Breast epithelium (tissue), 4 donors: Measurements from ENCODE around the gene POP7. TPM values are rescaled to one million over a fixed set of nuclear protein-coding genes. Genes with fewer than 3 reads are reported as not detected.
"Not testable (repeated sequence)": the region's sequence is repeated elsewhere in the genome, so short reads cannot be mapped to it uniquely, and the experiment has no call there.

Experiments used
- DNase-seq, 2 donors: peaks; one replicate each; pipeline ENCODE4 v3.0.0-alpha.2; 2019; ENCODE audit warnings: low spot score in 2 of 2
- H3K27ac ChIP-seq, 2 donors: fragments of 200-600 bp; sonication (generic) in 1 of 2; one replicate each; pipeline ENCODE4 v1.5.1; 2016 to 2019; ENCODE audit warnings: mild to moderate bottlenecking in 1 of 2
- H3K27me3 ChIP-seq, 2 donors: fragments of 200-600 bp; sonication (generic) in 1 of 2; one replicate each; pipeline versions ENCODE4 v1.5.1 to v1.6.0; 2017 to 2019; ENCODE audit warnings: control low read depth in 1 of 2, mild to moderate bottlenecking in 1 of 2
- H3K36me3 ChIP-seq: fragments of 200-600 bp; one replicate; pipeline ENCODE4 v1.5.1; 2019
- H3K4me1 ChIP-seq, 2 donors: fragments of 200-600 bp; sonication (generic); one replicate each; pipeline ENCODE4 v1.5.1; 2016 to 2019; ENCODE audit warnings: control low read depth in 1 of 2
- H3K4me3 ChIP-seq, 3 donors: fragments of 200-600 bp; sonication (generic); 1 replicate in 2 of 3; 2 replicates in 1 of 3; pipeline ENCODE4 v1.5.1; 2016 to 2019; ENCODE audit warnings: mild to moderate bottlenecking in 3 of 3, moderate library complexity in 2 of 3
- H3K9me3 ChIP-seq, 2 donors: fragments of 200-600 bp; sonication (generic) in 1 of 2; one replicate each; pipeline ENCODE4 v1.5.1; 2016 to 2019; ENCODE audit warnings: control low read depth in 1 of 2
- CTCF ChIP-seq, 3 donors: fragments of 450-650 bp; IDR thresholded peaks; one replicate each; pipeline ENCODE4 v1.5.1; 2016 to 2017; ENCODE audit warnings: antibody characterized with exemption in 3 of 3, mild to moderate bottlenecking in 3 of 3, moderate library complexity in 3 of 3
- POLR2A ChIP-seq: fragments of 450-650 bp; IDR thresholded peaks from one replicate; pipeline ENCODE4 v1.6.1; 2016; ENCODE audit warnings: antibody characterized with exemption, mild to moderate bottlenecking, moderate library complexity
- POLR2AphosphoS5 ChIP-seq, 3 donors: sonication (generic); formaldehyde crosslinking; IDR thresholded peaks; one replicate each; pipeline ENCODE4 v1.6.1; 2017; ENCODE audit warnings: antibody characterized with exemption in 3 of 3
- intact Hi-C: fragments of 100-400 bp; cut with DNase I; formaldehyde crosslinking; loops from one replicate; pipeline ENCODE4 v1.15.1; 2023; ENCODE audit warnings: low total_unique reads
- total RNA-seq, 3 donors: library from RNA; depleted of rRNA; stranded (reverse); fragments of >200 nt; gene quantifications; one replicate each; pipeline ENCODE4 v1.1.0, GENCODE V29; 2016

The POP7 gene
- total RNA-seq, 3 donors from 2014 or later: 25.8 to 28.2 (median 27.4) TPM

- Histone ChIP-seq H3K9me3 (no peaks in the 10 kb centered on the region), H3K4me1 (peaks cover 0 to 7% of the 10 kb centered on the region in 2 donors), H3K27me3 (peaks cover 6 to 27% of the 10 kb centered on the region in 2 donors), H3K27ac (no peak overlapping the region), H3K4me3 (no peak overlapping the region), H3K36me3 (no peaks in the 10 kb centered on the region)
- DNase-seq: no peak
- intact Hi-C loops: no loop called here
- no peak for TF ChIP-seq CTCF (IDR thresholded peaks at IDR 0.05)
- TF ChIP-seq POLR2AphosphoS5 (IDR thresholded peaks at IDR 0.05): no peak
- no peak for TF ChIP-seq POLR2A
Measured at GRCh38 chr7:100722480-100723212, 16.7 kb downstream of the POP7 start.

DNA sequence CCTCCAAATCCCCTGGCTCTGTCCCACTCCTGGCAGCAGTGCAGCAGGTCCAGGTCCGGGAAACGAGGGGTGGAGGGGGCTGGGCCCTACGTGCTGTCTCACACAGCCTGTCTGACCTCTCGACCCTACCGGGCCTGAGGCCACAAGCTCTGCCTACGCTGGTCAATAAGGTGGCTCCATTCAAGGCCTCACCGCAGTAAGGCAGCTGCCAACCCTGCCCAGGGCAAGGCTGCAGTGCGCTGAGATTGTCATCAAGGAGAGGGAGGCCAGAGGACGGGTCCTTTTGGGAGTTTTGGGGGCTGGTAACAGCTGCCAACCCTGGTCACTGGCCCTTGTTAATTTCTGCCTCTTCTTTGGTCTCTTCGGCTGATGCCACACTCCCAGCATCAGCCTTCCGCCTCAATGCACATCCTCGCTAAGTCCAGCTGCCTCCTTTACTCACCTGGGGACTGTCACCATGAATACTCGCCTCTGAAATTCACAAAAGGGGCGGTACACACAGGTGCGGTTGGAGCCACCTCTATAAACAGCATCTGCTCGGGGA, 17.9 kb downstream of the POP7 start:
- TF ChIP-seq POLR2A (no peak), POLR2AphosphoS5 (IDR thresholded peaks at IDR 0.05) (no peak)
- H3K4me3 ChIP-seq: no peak overlapping the region
- H3K9me3 ChIP-seq: no peaks in the 10 kb centered on the region
- H3K4me1 ChIP-seq: peaks cover 0 to 7% of the 10 kb centered on the region in 2 donors
- no peak overlapping the region for H3K27ac ChIP-seq
- intact Hi-C loops: no loop called here
- H3K27me3 ChIP-seq: peaks cover 6 to 27% of the 10 kb centered on the region in 2 donors
- DNase-seq: no peak
- no peaks in the 10 kb centered on the region for H3K36me3 ChIP-seq

DNA sequence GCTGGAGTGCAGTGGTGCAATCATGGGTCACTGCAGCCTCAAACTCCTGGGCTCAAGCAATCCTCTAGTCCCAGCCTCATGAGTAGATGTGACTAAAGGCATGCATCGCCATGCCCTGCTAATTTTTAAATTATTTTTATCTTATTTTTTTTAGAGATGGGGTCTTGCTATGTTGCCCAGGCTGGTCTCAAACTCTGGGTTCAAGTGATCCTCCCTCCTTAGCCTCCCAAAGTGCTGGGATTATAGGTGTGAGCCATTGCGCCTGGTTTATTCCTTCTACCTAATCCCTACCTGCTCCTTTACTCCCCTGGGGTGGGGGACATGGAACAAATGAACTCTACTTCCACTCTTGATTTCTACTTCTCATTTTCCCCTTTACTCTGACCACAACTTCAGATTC, 18.4 kb downstream of the POP7 start:
- H3K36me3 ChIP-seq, intact Hi-C loops, H3K4me1 ChIP-seq, DNase-seq, H3K4me3 ChIP-seq, H3K27ac ChIP-seq, H3K9me3 ChIP-seq: not testable (repeated sequence)
- peaks cover 6 to 26% of the 10 kb centered on the region in 2 donors for H3K27me3 ChIP-seq

- intact Hi-C loops: no loop called here
- Histone ChIP-seq H3K4me3 (no peak overlapping the region), H3K27ac (no peak overlapping the region), H3K9me3 (no peaks in the 10 kb centered on the region), H3K27me3 (no peaks in the 10 kb centered on the region), H3K36me3 (no peaks in the 10 kb centered on the region), H3K4me1 (no peaks in the 10 kb centered on the region)
- DNase-seq: no peak
- TF ChIP-seq POLR2A (no peak), POLR2AphosphoS5 (IDR thresholded peaks at IDR 0.05) (no peak), CTCF (IDR thresholded peaks at IDR 0.05) (no peak)
Measured at GRCh38 chr7:100726996-100727761, 21.3 kb downstream of the POP7 start.

DNA sequence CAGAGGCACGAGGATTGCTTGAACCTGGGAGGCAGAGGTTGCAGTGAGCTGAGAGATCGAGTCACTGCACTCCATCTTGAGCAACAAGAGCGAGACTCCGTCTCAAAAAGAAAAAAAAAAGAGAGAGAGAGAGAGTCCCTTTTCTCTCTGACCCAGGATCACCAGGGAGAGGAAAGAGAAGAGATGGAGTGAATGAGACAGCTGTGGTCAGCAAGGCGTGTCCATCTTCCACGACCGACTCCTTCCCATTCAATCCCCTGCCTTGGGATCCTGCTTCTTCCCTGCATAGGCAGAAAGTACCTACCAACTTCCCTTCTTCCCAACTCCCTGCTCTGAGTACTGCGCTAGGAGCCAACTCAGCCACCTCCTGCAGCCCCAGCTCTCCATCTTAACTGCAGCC, 22.3 kb downstream of the POP7 start:
- TF ChIP-seq CTCF (IDR thresholded peaks at IDR 0.05) (no peak), POLR2A (no peak), POLR2AphosphoS5 (IDR thresholded peaks at IDR 0.05) (no peak)
- H3K4me1 ChIP-seq: no peaks in the 10 kb centered on the region
- no peaks in the 10 kb centered on the region for H3K36me3 ChIP-seq
- no peak overlapping the region for H3K4me3 ChIP-seq
- no peaks in the 10 kb centered on the region for H3K27me3 ChIP-seq
- intact Hi-C loops: no loop called here
- H3K27ac ChIP-seq: no peak overlapping the region
- DNase-seq: no peak
- no peaks in the 10 kb centered on the region for H3K9me3 ChIP-seq
